Inflammatory macrophage treated with lipopolysaccharide for 1 hour (primary cell): ENCODE data around the gene SYNGAP1.

Experiments used
- DNase-seq, 2 donors: peaks; one replicate each; pipeline ENCODE4 v3.0.0-alpha.2; 2020 to 2022

SYNGAP1 gene

GRCh38 chr6:33424855-33425667, 5.2 kb downstream of the SYNGAP1 start:
- DNase-seq, result peak in 1 of 2 donors; percentile 33

DNA sequence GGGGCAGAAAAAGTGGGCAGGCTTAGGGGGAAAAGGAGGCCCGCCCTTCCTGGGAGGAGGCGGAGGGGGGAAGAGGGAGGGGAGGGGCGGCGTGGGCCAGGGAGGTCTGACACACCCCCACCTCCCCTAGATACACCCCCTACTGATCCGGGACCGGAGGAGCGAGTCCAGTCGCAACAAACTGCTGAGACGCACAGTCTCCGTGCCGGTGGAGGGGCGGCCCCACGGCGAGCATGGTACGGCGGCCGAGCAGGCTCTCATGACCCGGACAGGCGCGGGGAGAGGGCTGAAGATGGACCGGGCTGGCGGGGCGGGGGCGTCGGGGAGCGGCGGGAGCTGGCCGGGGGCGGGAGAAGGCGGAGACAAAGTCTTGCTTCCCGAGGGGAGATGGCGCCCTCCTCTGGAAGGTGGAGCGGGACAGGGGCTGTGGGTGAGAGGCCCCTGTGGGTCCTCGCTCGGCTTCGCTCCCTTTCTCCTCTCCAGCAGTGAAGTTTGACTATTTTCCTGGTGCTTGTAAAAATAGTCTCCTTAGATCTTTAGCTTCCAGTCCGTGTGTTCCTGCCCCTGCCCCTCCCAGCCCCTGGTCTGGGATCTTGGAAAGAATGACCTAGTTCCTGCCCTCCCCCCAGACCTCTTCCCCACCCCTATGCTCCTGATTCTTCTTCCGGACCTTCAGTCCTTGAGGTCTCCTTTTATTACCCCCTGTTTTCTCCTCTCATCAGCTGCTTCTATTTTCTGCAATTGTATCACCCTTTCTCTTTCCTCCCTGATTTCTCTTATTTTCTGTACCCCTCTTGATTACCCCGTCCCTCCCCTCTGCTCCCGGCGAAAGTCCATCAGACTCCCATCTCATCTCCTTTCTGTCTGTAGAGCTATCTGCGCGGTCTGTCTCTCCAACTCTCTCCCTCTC, 6.1 kb downstream of the SYNGAP1 start:
- DNase-seq, result peak; percentile 71 to 72

GRCh38 chr6:33426590-33427511, 7.0 kb downstream of the SYNGAP1 start:
- peak in 1 of 2 donors; percentile 64 for DNase-seq

GRCh38 chr6:33427585-33428223, 7.8 kb downstream of the SYNGAP1 start:
- no peak for DNase-seq

GRCh38 chr6:33428224-33428965, 8.5 kb downstream of the SYNGAP1 start:
- DNase-seq, result no peak

DNA sequence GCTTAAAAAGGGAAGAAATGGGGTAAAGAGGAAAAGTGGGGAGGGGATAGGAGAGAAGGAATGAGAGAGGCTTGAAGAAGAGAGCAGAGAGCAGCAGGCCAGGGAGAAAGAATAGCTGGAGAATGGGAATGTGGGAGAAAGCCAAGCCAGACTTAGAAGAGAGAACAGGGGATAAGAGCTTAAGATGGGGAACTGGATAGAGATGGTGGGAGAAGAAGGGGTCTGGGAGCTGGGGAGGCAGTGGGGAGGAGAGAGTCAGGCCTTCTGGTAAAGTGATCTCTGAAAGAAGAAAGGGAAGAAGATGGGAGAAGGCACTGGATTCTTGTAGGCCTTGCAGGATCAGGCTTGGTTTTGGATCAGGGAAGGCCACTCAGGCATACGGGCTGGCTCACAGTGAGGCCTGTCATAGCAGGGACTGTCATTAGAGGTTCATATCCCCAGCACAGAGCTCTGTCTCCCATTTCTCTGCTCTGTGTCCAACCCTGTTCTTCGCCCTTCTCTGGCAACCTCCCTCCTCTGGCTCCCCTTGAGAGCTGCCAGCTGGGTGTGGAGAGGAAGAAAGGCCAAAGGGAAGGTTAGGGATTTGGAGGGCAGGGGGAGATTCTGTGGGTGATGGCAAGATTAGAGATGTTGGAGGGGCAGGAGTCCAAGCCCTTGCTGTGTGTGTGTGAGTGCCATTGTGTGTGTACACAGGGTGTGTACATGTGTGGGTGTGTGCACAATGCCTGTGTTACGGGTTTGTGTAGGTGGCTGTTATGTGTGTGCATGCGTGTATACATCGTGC, 9.3 kb downstream of the SYNGAP1 start:
- no peak for DNase-seq

DNA sequence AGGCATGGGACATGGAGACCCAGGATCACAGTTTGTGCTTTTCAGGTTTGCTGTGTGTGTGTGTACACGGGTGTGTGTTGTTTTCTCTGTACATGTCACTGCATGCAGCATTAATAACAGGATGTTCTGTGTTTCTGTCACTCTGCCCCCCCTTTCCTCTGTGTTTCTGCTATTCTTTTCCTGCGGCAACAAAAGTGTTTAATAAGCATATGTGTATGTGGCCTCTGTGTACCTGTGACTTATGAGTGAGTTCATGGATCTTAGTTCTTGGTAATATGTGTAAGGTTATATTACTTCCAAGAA, 9.8 kb downstream of the SYNGAP1 start:
- no peak for DNase-seq

GRCh38 chr6:33430334-33430733, 10.5 kb downstream of the SYNGAP1 start:
- DNase-seq, result no peak

GRCh38 chr6:33430991-33431879, 11.4 kb downstream of the SYNGAP1 start:
- DNase-seq, result no peak

GRCh38 chr6:33431880-33432541, 12.1 kb downstream of the SYNGAP1 start:
- no peak for DNase-seq

GRCh38 chr6:33432546-33432945, 12.7 kb downstream of the SYNGAP1 start:
- DNase-seq, result no peak

DNA sequence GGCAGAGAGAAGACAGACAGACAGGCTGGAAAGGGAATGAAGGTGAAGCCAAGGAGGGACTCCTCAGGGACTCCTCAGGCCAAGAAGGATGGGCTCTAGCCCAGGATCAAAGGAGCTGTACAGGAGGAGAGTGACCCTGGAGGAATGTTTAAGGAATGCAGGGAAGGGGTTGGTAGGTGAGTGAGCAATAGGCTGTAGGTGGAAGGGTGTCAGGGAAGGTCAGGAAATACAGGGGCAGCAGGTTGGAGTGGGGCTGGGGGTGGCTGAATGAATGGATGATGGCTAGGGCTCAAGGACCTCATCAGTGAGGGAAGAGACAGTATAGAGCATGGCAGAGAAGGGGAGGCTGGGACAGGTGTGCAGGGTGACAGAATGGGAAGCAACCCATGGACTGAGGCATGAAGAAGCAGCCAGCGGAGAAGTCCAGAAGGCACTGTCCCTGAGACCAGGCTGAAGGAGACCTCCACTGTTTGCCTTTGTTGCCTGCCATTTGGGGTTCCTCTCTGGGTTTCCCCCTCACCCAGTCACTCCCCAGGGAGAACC, 13.2 kb downstream of the SYNGAP1 start:
- no peak for DNase-seq

- DNase-seq, result no peak
These were observed 13.8 kb downstream of the SYNGAP1 start for GRCh38 chr6:33433544-33434191.

GRCh38 chr6:33434961-33435360, 15.1 kb downstream of the SYNGAP1 start:
- peak; percentile 47 to 82 for DNase-seq

GRCh38 chr6:33437666-33438065, 17.8 kb downstream of the SYNGAP1 start:
- DNase-seq, result no peak

- no peak for DNase-seq
These were observed 19.2 kb downstream of the SYNGAP1 start for GRCh38 chr6:33438978-33439594.

DNA sequence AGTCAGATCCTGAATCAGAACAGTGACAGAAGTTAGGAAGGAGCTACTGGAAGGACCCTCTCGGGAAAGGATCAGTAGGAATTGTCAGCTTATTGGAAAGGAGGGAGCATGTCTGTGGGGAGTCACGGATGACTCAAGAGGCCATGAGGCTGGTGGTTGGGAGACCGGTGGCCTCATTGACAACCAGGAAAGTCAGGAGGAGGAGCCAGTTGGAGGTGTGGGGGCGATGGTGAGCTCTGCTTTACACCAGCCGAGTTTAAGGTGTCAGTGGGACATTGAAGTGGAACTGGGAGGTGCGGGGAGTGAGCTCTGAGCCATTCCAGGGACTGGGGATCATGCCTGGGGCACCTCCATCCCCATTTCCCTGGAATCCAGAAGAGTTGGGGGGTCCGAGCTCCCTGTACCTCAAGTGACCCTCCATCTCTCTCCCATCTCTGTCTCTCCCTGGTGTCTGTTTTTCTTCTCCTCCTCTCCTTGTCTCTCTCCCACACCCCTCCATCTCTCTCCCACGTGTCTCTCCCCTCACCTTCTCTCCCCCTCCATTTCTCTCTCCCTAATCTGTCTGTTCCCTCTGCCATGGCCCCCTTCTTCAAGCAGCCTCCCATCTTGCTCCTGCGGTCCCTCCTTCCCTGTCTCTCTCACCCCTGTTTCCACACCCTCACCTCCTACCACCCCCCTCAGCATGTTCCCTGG, 20.2 kb downstream of the SYNGAP1 start:
- DNase-seq, result no peak
